GM12878 (cell line): ENCODE data around the gene CD8B. TPM values are rescaled to one million over a fixed set of nuclear protein-coding genes. Genes with fewer than 3 reads are reported as not detected.

Experiments used
- ATAC-seq: fragments of 200-7000 bp; cut with Tn5 transposase; 3 replicates; pipeline ENCODE4 v1.9.1; 2020; ENCODE audit warnings: mild to moderate bottlenecking, moderate library complexity
- BruUV-seq: library from RNA; stranded (reverse); fragments of 400-500 nt; replicated peaks from 2 replicates; lab custom pipeline; 2021; lab: Mats Ljungman, UMichigan
- CTCF ChIA-PET: fragments of 300-600 bp; sonication (Branson Sonifier 250); formaldehyde crosslinking; extraction: SDS; loops from one replicate; lab custom pipeline; 2021; ENCODE audit warnings: inconsistent platforms; lab: Yijun Ruan, JAX
- POLR2A ChIA-PET: fragments of 350-600 bp; formaldehyde crosslinking; extraction: SDS; loops from one replicate; lab custom pipeline; 2021; ENCODE audit warnings: inconsistent platforms; lab: Charles Lee
- RAD21 ChIA-PET: fragments of 300-600 bp; sonication (Branson Sonifier 250); formaldehyde crosslinking; loops from one replicate; lab custom pipeline; 2023; ENCODE audit warnings: antibody characterized with exemption; ENCODE audit not compliant: unreplicated experiment; lab: Charles Lee
- SMC1A ChIA-PET: fragments of 300-600 bp; sonication (Branson Sonifier 250); formaldehyde crosslinking; loops from one replicate; lab custom pipeline; 2023; ENCODE audit not compliant: unreplicated experiment, uncharacterized antibody; lab: Charles Lee
- DNase-seq: peaks from one replicate; pipeline ENCODE4 v3.0.0-alpha.2; 2011; ENCODE audit warnings: low read depth, low spot score
- FAIRE-seq: peaks from 3 replicates; lab custom pipeline; 2011; peaks lifted over from hg19 to GRCh38; lab: Jason Lieb, UNC
- H2AFZ ChIP-seq: 2 replicates; pipeline ENCODE4 v1.6.0; 2011; ENCODE audit warnings: low read depth, low read length, control low read depth; ENCODE audit not compliant: control insufficient read depth
- H3K27ac ChIP-seq: 2 replicates; pipeline ENCODE4 v1.5.1; 2011; ENCODE audit warnings: control low read depth; ENCODE audit not compliant: control insufficient read depth, insufficient read depth
- H3K27me3 ChIP-seq, 2 experiments: replicated peaks in 1 of 2; 2 replicates each; pipeline versions ENCODE4 v1.6.0 to v1.6.1; 2011; ENCODE audit warnings: low read length in 1 of 2; ENCODE audit not compliant: control insufficient read depth in 2 of 2, insufficient read depth in 2 of 2
- H3K36me3 ChIP-seq, 2 experiments: 2 replicates each; pipeline ENCODE4 v1.5.1; 2011; ENCODE audit warnings: low read length in 1 of 2; ENCODE audit not compliant: control insufficient read depth in 2 of 2, insufficient read depth in 2 of 2
- H3K4me1 ChIP-seq: 2 replicates; pipeline ENCODE4 v1.6.1; 2011; ENCODE audit warnings: mild to moderate bottlenecking, low read length, moderate library complexity, mixed read lengths; ENCODE audit not compliant: control insufficient read depth, insufficient read depth
- H3K4me2 ChIP-seq: 2 replicates; pipeline ENCODE4 v1.6.0; 2011; ENCODE audit warnings: control low read depth; ENCODE audit not compliant: control insufficient read depth, insufficient read depth
- H3K4me3 ChIP-seq: fragments of 200-600 bp; sonication (generic); 2 replicates; pipeline ENCODE4 v1.5.1; 2016
- H3K79me2 ChIP-seq: 2 replicates; pipeline ENCODE4 v1.6.0; 2011; ENCODE audit warnings: low read length; ENCODE audit not compliant: control insufficient read depth, insufficient read depth
- H3K9ac ChIP-seq: 2 replicates; pipeline ENCODE4 v1.8.0; 2011; ENCODE audit warnings: low read length, control low read depth, mixed read lengths; ENCODE audit not compliant: control insufficient read depth, insufficient read depth
- H3K9me3 ChIP-seq: replicated peaks from 3 replicates; pipeline ENCODE4 v1.5.1; 2011; ENCODE audit warnings: mild to moderate bottlenecking, low read length; ENCODE audit not compliant: control insufficient read depth, insufficient read depth
- H4K20me1 ChIP-seq: 2 replicates; pipeline ENCODE4 v1.6.0; 2011; ENCODE audit not compliant: control insufficient read depth, insufficient read depth
- FOXM1 ChIP-seq: IDR thresholded peaks from 2 replicates; pipeline ENCODE4 v1.6.1; 2012; ENCODE audit warnings: low read depth, mild to moderate bottlenecking, inconsistent platforms, low read length, moderate library complexity
- KAT2A ChIP-seq: conservative IDR thresholded peaks from 2 replicates; pipeline ENCODE4 v1.6.1; 2011; ENCODE audit warnings: low read depth, low read length; ENCODE audit not compliant: control insufficient read depth
- MYB ChIP-seq: fragments of 150-350 bp; IDR thresholded peaks from 2 replicates; pipeline ENCODE4 v1.6.1; 2014; ENCODE audit warnings: mild to moderate bottlenecking, low read depth, low read length, borderline replicate concordance
- NR2F1 ChIP-seq: fragments of 450-650 bp; conservative IDR thresholded peaks from 2 replicates; pipeline ENCODE4 v1.6.1; 2017; ENCODE audit warnings: mild to moderate bottlenecking
- RAD21 ChIP-seq: IDR thresholded peaks from 2 replicates; pipeline ENCODE4 v1.6.1; 2011; ENCODE audit warnings: mild to moderate bottlenecking, low read depth, low read length, moderate library complexity; ENCODE audit not compliant: insufficient read depth
- RUNX3 ChIP-seq: IDR thresholded peaks from 2 replicates; pipeline ENCODE4 v1.6.1; 2012; ENCODE audit warnings: low read length, inconsistent platforms
- SRF ChIP-seq, 2 experiments: IDR thresholded peaks; 2 replicates each; pipeline ENCODE4 v1.6.1; 2011; ENCODE audit warnings: low read depth in 2 of 2, low read length in 2 of 2, mild to moderate bottlenecking in 1 of 2, moderate library complexity in 1 of 2
- WRNIP1 ChIP-seq: IDR thresholded peaks from 2 replicates; pipeline ENCODE4 v1.6.1; 2011; ENCODE audit warnings: low read depth, low read length, improper control_type of control experiment, borderline replicate concordance
- ZNF592 ChIP-seq: fragments of 450-650 bp; IDR thresholded peaks from 2 replicates; pipeline ENCODE4 v1.6.1; 2017; ENCODE audit warnings: mild to moderate bottlenecking, moderate library complexity
- WGBS: methylation state at CpG from one replicate; pipeline ENCODE4 v1.1.6; 2016; ENCODE audit warnings: low lambda C conversion rate; ENCODE audit not compliant: insufficient replicate concordance, insufficient coverage; ENCODE audit errors: missing lambda C conversion rate; 5-methylcytosine and 5-hydroxymethylcytosine counted together
- in situ Hi-C: fragments of 300-500 bp; cut with MboI; formaldehyde crosslinking; loops from 9 replicates; pipeline ENCODE4 v1.14.3; 2018; ENCODE audit warnings: mixed read lengths
- intact Hi-C: fragments of 100-400 bp; cut with micrococcal nuclease; formaldehyde crosslinking; loops from one replicate; pipeline ENCODE4 v1.14.2; 2022; ENCODE audit not compliant: unreplicated experiment
- polyA plus RNA-seq, 11 experiments: library from polyadenylated mRNA; depleted of rRNA in 4 of 11; unstranded in 6 of 11; stranded (reverse) in 5 of 11; fragments of >200 nt; fragmentation: Nextera tagmentation in 4 of 11; fragmentation: Illumina TruSeq in 1 of 11; extraction: Ambion mirVana in 4 of 11; extraction: Trizol in 1 of 11; gene quantifications; 1 replicate in 1 of 11; 2 replicates in 10 of 11; pipeline versions ENCODE4 v1.2.1 to v1.2.3, GENCODE V29; 2011 to 2016; ENCODE audit warnings: inconsistent platforms in 2 of 11, missing spikeins in 2 of 11, low read depth in 1 of 11
- total RNA-seq, 4 experiments: library from RNA; depleted of rRNA in 3 of 4; stranded (reverse); fragments of >200 nt in 3 of 4; fragmentation: Illumina TruSeq in 1 of 4; extraction: Trizol in 1 of 4; gene quantifications; 2 replicates each; pipeline versions ENCODE4 v1.2.1 to v1.2.3, GENCODE V29; 2013 to 2021

Gene CD8B
- total and polyA plus RNA-seq, 10 of the 15 experiments (the other 5 are each of a cell fraction or from before 2014, with no cell fraction given) = 0.21 TPM; not detected in 9

- H3K27ac ChIP-seq = no peak overlapping the region
- CTCF ChIA-PET = no interaction called here
- H2AFZ ChIP-seq = no peak overlapping the region
These were observed 75.6 kb downstream of the CD8B start for GRCh38 chr2:86786001-86786536.

More at GRCh38 chr2:86786001-86786536, 75.6 kb downstream of the CD8B start:
- H3K36me3 ChIP-seq = no peaks in the 10 kb centered on the region
- ChIA-PET RAD21 (no interaction called here), SMC1A (interaction anchor here (0.9 to 1.0 kb wide), 2 partner anchors 23 to 32 kb away, joined by 3 read pairs; no protein-coding TSS in a partner anchor), POLR2A (interaction anchor here (0.5 kb wide), 1 partner anchor 1795 kb away, joined by 4 read pairs; no protein-coding TSS in a partner anchor)
- no peak for TF ChIP-seq NR2F1
- no peak for TF ChIP-seq RUNX3
- no peak for TF ChIP-seq RAD21
- TF ChIP-seq MYB = no peak
- TF ChIP-seq SRF (IDR thresholded peaks at IDR 0.05; ENCODE audit: low read depth in 2 of 2, low read length in 2 of 2) = no peak
- TF ChIP-seq KAT2A = no peak
- no peak for TF ChIP-seq FOXM1
- TF ChIP-seq ZNF592 = no peak
- TF ChIP-seq WRNIP1 = no peak
- no peaks in the 10 kb centered on the region for H4K20me1 ChIP-seq
- BruUV-seq = no TSS peak
- intact Hi-C loops (no loop called here), in situ Hi-C loops (no loop called here)
- H3K9me3 ChIP-seq = no peaks in the 10 kb centered on the region; the same call in 2 of the 3 replicates
- H3K4me1 ChIP-seq = peaks cover 12% of the 10 kb centered on the region
- DNase-seq (no peak), FAIRE-seq (no peak), ATAC-seq (no peak)
- H3K4me2 ChIP-seq = no peak overlapping the region
- no peak overlapping the region for H3K9ac ChIP-seq
- 78% methylated on average over 10 of the region's 10 CpGs for WGBS
- H3K27me3 ChIP-seq = peaks cover 9 to 13% of the 10 kb centered on the region in 2 experiments
- H3K79me2 ChIP-seq = no peaks in the 10 kb centered on the region
- H3K4me3 ChIP-seq = no peak overlapping the region
